GM21576 (cell line): ENCODE measurements around the gene SLC8A3.

ENCODE experiments used
- ATAC-seq: cut with Tn5 transposase; IDR thresholded peaks from one replicate; pipeline ENCODE4 v1.9.1; 2021; ENCODE audit warnings: mild to moderate bottlenecking, moderate library complexity; ENCODE audit not compliant: unreplicated experiment

The SLC8A3 gene

DNA sequence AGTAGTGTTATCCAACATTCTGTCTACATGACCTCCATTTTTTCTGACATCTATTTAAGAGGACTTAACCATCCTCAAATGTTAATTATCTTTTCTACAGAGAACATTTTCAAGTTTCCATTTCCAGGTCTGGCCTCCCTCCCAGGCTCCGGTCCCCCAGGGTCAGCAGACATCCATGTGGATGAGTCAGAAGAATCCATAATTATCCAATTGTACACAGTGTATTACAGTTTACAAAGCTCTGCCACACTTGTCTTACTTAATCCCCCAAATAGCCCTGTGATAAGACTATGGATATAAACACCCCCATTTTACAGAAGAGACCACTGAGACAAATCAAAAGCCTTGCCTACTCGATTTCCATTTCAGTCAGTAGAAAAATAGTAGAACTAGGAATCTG lies 65.0 kb downstream of the SLC8A3 start:
- no peak for ATAC-seq

- no peak for ATAC-seq
Observed at GRCh38 chr14:70121521-70121920, 67.2 kb downstream of the SLC8A3 start.

GRCh38 chr14:70118064-70118463 lies 70.7 kb downstream of the SLC8A3 start:
- no peak for ATAC-seq

GRCh38 chr14:70116278-70116677 lies 72.5 kb downstream of the SLC8A3 start:
- no peak for ATAC-seq

GRCh38 chr14:70114621-70115156 lies 74.1 kb downstream of the SLC8A3 start:
- no peak for ATAC-seq

DNA sequence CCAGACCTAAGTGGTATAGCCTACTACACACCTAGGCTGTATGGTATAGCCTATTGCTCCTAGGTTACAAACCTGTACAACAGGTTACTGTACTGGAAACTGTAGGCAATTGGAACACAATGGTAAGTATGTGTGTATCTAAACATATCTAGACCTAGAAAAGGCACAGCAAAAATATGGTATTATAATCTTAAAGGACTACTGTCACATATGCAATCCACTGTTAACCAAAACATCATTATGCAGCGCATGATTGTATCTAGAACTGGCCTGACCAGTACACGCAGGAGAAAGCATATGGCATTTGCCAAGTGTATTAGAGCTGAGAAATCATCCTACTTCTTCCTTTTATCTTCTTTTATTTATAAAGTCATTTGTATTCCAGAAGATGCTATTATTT lies 75.5 kb downstream of the SLC8A3 start:
- ATAC-seq = no peak

DNA sequence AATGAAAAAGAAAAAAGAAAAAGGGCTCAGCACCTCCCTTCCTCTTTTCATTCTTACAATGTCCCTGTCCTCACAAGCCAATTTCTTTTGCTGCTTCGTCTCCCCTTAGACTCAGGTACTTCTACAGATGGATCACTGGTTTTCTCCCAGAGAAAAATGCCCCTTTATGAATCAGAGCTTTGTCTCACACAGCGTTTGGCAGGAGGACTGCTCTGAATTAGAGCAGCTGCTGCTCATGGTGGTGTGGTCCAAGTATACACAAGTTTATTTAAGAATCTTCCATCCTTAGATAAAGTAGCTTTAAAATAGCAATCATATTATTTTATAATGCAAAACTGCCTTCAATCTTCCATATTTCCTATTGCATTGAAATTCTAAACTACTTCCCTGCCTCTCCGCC lies 80.3 kb downstream of the SLC8A3 start:
- no peak for ATAC-seq

- no peak for ATAC-seq
Observed at GRCh38 chr14:70107309-70107708, 81.4 kb downstream of the SLC8A3 start.

GRCh38 chr14:70100071-70100470 lies 88.7 kb downstream of the SLC8A3 start:
- ATAC-seq = no peak

GRCh38 chr14:70098250-70098809 lies 90.4 kb downstream of the SLC8A3 start:
- ATAC-seq = no peak

DNA sequence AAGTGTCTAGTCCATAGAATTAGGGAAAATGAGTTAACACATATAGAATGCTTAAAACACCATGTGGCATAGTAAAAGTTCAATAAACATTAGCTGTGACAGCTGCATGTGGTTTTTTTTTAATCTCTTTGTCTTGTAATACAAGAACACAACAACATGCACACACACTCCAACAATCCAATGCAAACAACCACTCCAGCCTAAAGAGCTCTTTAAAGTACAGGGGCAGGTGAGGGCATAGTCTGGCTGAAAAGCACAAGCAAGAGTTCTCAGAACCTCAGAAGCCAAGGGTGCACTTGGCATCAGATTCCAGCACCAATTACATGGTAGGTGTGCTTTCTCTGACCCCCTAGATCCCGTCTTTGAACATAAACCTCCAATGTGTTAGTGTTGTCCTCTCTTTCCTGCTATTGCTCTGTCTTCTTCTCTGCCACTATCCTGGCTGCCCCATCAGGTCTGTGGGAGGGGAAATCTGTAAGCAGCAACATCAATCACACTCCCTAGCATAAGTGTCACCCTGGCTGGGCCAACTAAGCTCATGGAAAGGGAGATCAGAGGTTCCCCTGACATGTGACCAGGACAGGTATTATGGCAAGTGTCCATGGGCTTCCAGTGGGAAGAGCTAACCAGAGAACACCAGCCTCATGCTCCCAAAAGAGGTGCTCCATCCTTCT lies 91.0 kb downstream of the SLC8A3 start:
- ATAC-seq = no peak

- ATAC-seq = no peak
Observed at GRCh38 chr14:70096866-70097265, 91.9 kb downstream of the SLC8A3 start.

GRCh38 chr14:70094631-70095030 lies 94.1 kb downstream of the SLC8A3 start:
- ATAC-seq = no peak

DNA sequence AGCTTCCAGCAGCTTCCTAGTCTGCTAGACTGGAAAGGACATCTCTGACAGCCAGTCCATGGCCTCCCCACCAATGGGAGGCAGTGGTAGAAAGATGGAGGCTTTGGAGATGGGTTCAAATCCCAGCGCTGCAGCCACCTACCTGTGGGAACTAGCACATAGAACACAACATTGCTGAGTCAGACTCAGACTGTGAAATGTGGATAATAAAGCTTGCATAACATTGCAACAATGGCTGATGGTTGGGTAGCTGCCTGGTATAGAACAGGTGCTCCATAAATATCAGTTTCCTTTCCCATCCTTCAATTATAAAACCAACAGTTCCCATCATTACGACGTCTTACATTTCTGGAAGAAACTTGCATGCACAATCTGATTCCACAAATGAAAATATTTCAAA lies 94.6 kb downstream of the SLC8A3 start:
- ATAC-seq = no peak

DNA sequence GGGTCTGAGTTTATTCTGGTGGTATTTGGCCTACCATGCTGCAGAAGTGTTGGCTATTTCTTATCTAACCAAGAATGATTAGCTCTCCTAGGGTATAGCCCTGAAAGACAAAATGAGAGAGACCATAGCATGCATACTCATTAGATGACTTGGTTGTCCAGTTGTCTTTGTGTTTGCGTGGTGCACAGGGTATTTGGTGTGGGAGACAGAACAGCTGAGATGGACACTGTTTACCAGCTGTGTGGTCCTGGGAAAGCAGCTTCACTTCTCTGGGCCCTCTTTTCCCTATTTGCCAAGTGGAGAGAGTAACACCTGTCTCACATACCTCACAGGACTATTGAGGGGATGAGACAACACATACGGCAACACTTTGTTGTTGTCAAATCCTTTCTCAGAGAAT lies 95.6 kb downstream of the SLC8A3 start:
- ATAC-seq = no peak

- no peak for ATAC-seq
Observed at GRCh38 chr14:70087380-70087697, 101.4 kb downstream of the SLC8A3 start.

DNA sequence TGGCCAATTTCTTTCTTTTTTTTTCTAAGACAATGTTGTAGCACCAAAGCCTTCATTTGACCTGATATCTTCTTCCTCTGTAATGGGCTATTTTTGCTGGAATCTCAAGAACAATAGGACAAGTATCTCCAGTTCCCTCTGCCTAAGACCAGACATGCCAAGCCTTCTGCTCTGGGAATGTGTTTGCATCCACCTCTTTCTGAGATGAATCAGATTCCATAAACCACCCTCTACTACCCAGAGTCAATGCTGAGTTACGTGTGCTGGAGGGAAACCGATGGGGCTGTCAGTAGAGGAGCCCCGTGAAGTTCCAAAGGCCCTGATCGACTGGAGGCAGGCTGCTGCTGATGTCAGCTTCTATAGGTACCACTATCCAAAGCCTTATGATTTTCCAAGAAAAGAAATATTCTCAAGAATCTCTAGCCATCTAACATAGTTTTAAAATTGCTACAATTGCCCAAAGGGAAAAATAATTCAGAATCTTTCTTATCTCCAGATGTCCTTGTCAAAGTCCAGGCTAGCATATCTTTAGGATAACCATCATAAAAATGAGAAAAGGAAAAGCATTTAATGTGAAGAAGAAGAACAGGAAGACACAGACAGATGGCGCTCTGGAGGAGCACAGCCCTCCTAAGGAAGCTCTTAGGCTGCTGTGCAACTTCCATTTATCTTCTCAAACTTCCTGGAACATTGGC lies 101.9 kb downstream of the SLC8A3 start:
- no peak for ATAC-seq

GRCh38 chr14:70084226-70084625 lies 104.5 kb downstream of the SLC8A3 start:
- ATAC-seq = no peak

GRCh38 chr14:70082394-70082793 lies 106.4 kb downstream of the SLC8A3 start:
- no peak for ATAC-seq

GRCh38 chr14:70080076-70080475 lies 108.7 kb downstream of the SLC8A3 start:
- ATAC-seq = no peak

DNA sequence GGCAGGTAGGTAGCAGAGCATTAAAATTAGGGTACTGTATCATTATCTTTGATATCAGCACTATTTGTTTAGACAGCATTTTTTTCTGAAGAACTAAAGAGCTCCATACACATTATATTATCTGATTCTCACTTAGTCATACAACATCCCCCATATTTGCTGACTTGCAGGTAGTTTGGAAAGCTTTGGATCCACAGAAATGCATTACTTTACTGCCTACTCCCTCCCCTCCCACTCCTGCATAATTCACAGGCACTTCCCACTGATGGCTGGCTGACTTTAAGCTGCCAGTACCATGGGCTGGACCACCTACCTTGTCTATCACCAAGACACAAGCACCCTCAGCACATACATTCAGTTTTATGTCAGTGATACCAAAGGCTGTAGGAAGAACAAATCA lies 110.4 kb downstream of the SLC8A3 start:
- no peak for ATAC-seq

DNA sequence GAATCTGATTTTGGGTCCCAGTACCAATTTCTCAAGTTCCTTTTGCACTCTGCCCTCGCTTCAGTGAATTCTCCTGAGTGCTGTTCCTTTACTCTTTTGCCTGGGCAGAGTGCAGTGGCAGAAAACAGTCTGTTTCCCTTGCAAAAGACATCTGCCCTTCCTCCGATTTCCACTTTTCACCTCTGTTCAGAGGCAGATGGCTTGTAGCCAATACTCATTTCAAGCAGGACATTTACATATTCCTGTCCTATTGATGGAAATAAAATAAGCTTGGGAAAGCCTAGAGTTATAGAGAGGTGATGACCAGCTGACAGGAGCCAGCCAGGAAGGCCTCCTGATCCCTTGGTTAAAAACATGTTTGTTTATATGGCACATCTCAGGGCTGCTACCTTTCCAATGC lies 111.0 kb downstream of the SLC8A3 start:
- no peak for ATAC-seq
